ENCODE data around the gene FYCO1.
"Not testable (repeated sequence)": the region's sequence is repeated elsewhere in the genome, so short reads cannot be mapped to it uniquely, and the experiment has no call there.

FYCO1 gene

DNA sequence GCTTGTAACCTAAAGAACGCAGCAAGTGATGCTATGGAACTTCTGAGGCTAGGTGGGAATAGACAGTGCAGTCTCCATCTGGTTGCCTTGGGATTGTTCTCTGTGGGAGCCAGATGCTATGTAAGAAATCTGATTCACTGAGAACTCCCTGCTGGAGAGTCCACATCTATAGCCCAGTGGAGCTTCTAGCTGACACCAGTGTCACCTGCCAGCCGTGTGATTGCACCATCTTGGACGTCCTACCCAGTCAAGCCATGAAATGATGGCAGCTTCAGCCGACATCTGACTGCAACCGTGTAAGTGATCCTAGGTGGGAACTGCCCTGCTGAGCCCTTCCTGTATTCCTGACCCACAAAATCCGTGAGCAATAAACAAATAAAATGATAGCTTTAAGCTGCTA, 12.4 kb upstream of the FYCO1 start:
- no peak for DNase-seq

GRCh38 chr3:46007280-46007679, 11.7 kb upstream of the FYCO1 start:
- DNase-seq = no peak

DNA sequence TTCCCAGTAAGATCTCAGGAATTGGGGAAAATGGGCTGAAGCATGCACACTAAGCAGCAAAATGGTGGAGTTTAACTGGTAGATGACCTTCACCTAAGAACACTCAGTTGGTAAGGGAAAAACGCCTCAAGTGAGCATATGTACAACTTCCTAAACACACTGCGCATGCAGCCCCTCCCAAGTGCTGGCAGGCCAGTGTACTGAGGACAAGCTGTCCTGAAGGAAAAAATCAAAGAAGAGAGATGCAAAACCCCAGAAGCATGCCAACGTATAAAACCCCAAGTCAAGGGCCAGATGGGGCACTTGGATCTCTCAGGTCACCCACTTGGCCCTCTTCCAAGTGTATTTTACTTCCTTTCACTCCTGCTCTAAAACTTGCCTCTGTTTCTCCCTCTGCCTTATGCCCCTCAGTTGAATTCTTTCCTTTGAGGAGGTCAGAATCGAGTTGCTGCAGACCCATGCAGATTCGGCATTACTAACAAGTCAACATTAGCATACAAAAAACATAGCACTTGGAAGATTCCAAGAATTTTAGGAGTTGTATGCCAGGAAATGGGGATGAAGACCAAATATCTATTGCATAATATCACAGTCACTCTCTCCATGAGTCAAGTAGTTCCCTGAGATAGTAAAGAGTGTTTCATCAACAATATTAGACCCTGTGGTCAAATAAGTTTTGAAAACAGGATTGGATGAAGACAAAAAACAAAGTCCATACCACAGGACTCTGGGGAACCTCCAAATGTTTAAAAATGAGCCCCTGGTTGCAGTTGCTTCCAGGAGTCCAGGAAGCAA, 10.8 kb upstream of the FYCO1 start:
- no peak for DNase-seq

- DNase-seq = not testable (repeated sequence)
Measured at GRCh38 chr3:46003706-46004105, 8.1 kb upstream of the FYCO1 start.

DNA sequence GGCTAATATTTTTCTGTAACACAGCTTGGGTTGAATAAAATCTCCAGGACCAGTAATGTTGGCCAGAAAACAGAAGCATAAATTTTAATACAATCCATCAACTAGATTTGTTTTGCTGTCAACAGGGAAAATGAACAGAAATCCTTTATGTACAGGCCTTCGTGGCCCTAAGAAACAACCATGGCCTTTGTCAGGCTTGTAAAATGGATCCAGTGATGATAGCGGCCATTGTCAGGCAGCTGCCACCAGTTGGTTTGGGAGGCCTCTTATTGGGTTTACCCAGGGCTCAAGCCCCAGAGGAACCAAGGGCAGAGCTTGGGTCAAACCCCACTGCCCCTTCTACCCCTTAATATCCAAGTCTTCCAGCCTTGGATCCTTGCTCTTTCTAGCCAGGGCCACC, 5.6 kb upstream of the FYCO1 start:
- DNase-seq = no peak

- no peak for DNase-seq
Measured at GRCh38 chr3:45997942-45998341, 2.3 kb upstream of the FYCO1 start.

DNA sequence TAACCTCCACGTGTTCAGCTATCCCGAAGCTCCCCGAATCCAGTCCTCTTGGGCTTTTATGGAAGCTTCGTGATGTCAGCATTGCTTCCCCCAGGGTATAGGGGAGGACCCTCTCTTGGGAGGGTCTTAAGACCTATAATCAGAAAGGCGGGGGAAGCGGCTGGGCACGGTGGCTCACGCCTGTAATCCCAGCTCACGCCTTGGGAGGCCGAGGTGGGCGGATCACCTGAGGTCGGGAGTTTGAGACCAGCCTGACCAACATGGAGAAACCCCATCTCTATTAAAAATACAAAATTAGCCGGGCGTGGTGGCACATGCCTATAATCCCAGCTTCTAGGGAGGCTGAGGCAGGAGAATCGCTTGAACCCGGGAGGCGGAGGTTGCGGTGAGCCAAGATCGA, 1.9 kb upstream of the FYCO1 start:
- not testable (repeated sequence) for DNase-seq

- DNase-seq = peak; percentile 48
Measured at GRCh38 chr3:45994419-45995235, 997 bp downstream of the FYCO1 start.

DNA sequence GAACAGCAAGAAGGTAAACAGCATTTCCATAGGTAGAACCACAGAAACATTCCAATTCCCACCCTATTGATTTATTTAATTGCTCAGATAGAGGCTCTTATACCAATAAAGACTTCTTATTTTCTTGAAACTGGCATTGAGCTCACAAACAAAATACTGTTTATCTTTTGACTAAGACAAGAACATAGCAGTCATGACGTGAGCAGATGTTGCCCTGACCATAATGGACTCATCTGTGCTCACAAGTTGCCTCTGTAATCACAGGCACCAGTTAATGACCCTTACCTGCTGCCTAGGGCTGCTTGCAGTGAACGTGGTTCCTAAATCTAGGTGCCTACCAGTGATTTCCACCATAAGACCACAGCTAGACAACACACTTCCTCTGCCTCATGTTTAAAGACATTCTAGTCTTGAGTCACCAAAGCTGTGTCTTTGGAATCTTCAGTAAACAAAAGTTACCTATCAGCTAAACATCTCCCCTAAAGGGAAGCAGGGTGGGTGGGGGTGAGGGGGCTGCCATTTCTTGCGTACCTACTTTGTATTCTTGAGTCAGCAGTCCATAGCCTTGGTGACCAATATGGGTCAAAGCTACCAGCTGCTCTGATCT, 2.1 kb downstream of the FYCO1 start:
- DNase-seq = no peak

GRCh38 chr3:45992821-45993221, 2.8 kb downstream of the FYCO1 start:
- no peak for DNase-seq

DNA sequence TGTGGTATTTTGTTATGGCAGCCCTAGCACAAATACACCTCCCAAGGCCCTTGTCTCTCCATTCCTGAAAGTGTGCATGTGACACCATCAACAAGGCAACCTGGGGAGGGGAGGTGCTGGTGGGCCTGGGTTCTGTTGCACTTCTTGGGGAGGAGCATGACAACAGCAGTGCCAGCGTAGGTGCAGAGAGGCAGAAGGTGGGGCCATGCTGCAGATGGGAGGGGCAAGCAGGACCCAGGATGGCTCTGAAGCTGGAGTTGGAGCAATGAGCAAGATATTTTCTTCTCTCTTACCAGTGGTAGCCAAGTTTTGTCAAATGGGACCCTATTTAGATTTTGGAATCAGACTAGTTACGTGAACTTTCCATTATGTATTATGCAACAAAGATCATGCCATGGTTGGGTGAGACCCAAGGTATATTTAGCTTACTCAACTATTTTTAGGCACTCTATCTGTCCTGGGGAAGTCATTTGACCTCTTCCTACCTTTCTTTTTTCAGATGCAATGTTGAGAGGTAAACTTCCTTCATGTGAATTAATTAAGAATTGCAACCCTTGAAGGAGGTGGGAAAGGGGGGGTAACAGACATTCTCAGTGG, 3.4 kb downstream of the FYCO1 start:
- no peak for DNase-seq

DNA sequence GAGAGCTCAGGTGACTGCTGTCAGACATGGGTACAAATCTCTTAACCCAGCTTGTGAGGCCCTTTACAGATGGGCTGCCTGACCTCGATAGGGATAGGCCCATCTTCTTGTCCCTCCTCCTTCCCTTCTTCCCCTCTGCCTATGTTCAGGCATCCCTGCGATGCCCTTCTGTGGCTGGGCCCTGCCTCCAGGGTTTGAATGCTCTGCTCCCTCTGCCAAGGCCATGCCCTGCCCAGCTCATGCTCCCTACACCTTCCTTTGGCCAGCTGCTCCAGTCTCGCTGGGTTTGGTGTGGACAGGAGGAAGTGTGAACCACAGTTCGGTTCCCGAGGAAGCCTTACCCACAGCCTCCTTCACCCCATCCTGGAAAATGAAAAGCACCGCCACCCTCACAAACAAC, 4.3 kb downstream of the FYCO1 start:
- no peak for DNase-seq

DNA sequence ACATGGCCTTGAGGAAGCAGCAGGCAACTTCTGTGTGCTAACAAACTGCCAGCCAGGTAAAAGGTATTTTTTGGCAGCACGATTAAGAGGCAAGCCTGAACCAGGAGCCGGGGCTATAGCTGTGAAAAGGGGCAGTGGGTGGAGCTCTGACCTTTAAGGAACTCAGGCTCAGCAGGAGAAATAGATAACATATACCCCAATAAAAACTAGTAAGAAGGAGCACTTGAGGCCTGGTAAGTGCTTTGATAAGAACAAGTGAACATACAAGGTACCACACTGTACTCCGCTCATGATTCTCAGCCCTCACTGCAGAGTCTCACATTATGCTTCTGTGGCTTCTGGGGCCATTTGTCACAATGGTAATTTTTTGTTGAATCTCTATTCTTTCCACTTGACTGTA, 5.4 kb downstream of the FYCO1 start:
- no peak for DNase-seq

- DNase-seq = no peak
Measured at GRCh38 chr3:45988804-45989203, 6.8 kb downstream of the FYCO1 start.

- no peak for DNase-seq
Measured at GRCh38 chr3:45988362-45988761, 7.3 kb downstream of the FYCO1 start.

- DNase-seq = no peak
Measured at GRCh38 chr3:45987368-45988291, 8.0 kb downstream of the FYCO1 start.

- DNase-seq = no peak
Measured at GRCh38 chr3:45986303-45986982, 9.2 kb downstream of the FYCO1 start.

DNA sequence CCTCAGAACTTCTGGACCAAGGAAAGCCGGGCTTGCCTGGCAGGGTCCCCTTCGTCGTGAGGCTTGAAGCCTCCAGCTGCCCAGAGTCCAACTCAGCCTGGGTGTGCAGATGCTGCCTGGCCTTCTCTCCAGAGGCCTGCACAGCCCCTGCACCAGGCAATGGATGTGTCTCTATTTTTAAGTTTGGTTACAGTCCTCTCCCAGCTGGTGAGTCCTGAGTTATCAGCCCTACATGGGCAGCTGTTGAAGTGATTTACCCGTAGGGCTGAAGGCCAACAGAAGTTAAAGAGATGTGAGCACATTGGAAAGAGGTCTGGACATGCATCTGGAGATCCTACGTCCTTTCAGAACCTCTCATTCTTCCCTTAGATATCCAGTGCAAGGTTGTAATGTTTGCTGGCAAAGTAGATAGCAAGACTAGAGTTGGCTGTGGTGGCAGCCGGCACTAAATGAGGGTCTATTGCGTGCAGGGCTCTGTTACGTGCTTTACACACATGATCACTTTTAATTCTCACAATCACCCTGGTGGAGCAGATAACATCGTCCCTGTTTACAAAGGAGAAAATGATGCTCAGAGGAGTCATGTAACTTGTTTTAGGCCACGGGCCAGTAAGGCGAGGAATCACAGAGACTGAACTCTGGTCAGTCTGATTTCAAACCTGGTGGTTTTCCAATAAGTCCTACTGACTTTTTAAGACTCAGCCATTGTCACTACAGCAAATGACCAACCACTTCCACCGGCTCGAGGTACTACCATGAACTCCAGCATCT, 9.9 kb downstream of the FYCO1 start:
- DNase-seq = no peak

DNA sequence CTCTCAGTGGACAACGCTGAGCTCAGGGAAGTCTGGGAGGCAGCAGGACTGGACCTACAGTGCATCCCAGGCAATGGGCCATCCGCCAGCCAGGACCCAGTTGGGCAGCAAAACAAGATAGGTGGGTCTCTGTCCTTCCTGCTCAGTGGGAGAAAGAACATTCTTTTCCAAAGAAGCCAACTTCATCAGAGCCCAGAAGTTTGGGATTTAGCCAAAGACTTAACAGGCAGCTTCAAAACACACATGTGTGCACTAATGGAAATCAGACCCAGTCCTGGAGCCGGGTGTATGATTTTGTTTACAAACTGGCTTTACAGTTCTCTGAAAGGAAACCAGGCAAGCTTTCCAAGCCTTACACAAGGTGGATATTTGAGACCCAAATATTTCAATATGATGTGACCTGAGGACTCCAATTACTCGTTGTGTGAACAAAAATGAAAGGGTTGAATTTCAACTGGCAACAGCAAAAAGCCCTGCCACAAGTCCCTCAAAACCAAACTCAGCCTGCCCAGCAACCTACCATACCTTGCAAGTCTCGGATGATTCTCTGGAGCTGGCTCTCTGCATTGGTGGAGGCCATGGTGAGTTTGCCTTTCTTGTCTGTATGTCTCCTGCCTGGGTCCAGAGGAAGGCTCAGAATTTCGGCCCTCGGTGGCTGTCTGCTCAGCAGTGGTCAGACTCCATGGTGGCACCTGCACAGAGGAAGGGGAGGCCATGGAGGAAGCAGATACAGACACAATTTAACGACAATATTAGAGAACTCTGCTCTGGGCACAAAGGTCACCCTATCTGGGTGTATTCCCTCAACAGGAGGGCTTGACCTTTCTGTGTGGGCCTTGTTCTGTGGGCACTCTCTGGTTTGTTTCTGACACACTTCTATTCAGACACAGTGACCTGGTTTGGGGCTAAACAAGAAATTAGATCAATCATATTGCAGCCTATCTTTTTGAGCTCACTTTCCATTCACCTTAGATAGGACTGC, 11.0 kb downstream of the FYCO1 start:
- DNase-seq = no peak

GRCh38 chr3:45983770-45984169, 11.9 kb downstream of the FYCO1 start:
- DNase-seq = no peak

Data from NCI-H2227 treated with DMSO at 0.1 percent for 48 hours (cell line).